HepG2 (cell line): ENCODE results near the gene MARCHF4. TPM values are rescaled to one million over a fixed set of nuclear protein-coding genes. Genes with fewer than 3 reads are reported as not detected.

Experiments used
- AGO1 ChIP-seq: fragments of 200-400 bp; formaldehyde crosslinking; IDR thresholded peaks from 2 replicates; pipeline ENCODE4 v1.6.1; 2017; ENCODE audit warnings: mild to moderate bottlenecking, low read depth, low read length, moderate library complexity; ENCODE audit not compliant: poor library complexity, severe bottlenecking
- ATM ChIP-seq: fragments of 450-650 bp; IDR thresholded peaks from 2 replicates; pipeline ENCODE4 v1.7.1; 2017; ENCODE audit warnings: mild to moderate bottlenecking, borderline replicate concordance
- CEBPB ChIP-seq: IDR thresholded peaks from 2 replicates; pipeline ENCODE4 v1.6.1; 2011; ENCODE audit warnings: low read depth, low read length, improper control_type of control experiment, borderline replicate concordance
- HES4 ChIP-seq: sonication (generic); formaldehyde crosslinking; IDR thresholded peaks from 2 replicates; pipeline ENCODE4 v1.9.0; 2021; ENCODE audit warnings: mild to moderate bottlenecking, missing genetic modification reagents, borderline replicate concordance
- NR2F1 ChIP-seq, 2 experiments: fragments of 450-650 bp in 1 of 2; formaldehyde crosslinking in 1 of 2; IDR thresholded peaks; 2 replicates each; pipeline versions ENCODE4 v1.5.0 to v1.6.1; 2016 to 2020; ENCODE audit warnings: mild to moderate bottlenecking in 1 of 2, missing compliant biosample characterization in 1 of 2, missing genetic modification reagents in 1 of 2, moderate library complexity in 1 of 2
- NR2F2 ChIP-seq: IDR thresholded peaks from 2 replicates; pipeline ENCODE4 v1.6.1; 2012; ENCODE audit warnings: low read depth, inconsistent platforms, borderline replicate concordance
- RBAK ChIP-seq: sonication (generic); formaldehyde crosslinking; IDR thresholded peaks from 2 replicates; pipeline ENCODE4 v1.5.1; 2020; ENCODE audit warnings: mild to moderate bottlenecking, missing genetic modification reagents
- REPIN1 ChIP-seq: sonication (generic); formaldehyde crosslinking; IDR thresholded peaks from 2 replicates; pipeline ENCODE4 v1.8.0; 2022; ENCODE audit warnings: missing genetic modification reagents, low read depth, mild to moderate bottlenecking, borderline replicate concordance
- ZBTB8A ChIP-seq: sonication (generic); formaldehyde crosslinking; IDR thresholded peaks from 2 replicates; pipeline ENCODE4 v1.4.0; 2020; ENCODE audit warnings: mild to moderate bottlenecking, low read depth, missing genetic modification reagents, borderline replicate concordance
- ZNF20 ChIP-seq: sonication (generic); formaldehyde crosslinking; IDR thresholded peaks from 2 replicates; pipeline ENCODE4 v1.4.0; 2020; ENCODE audit warnings: mild to moderate bottlenecking, moderate library complexity, missing genetic modification reagents
- ZNF207 ChIP-seq: fragments of 450-650 bp; IDR thresholded peaks from 2 replicates; pipeline ENCODE4 v1.6.1; 2016; ENCODE audit warnings: antibody characterized with exemption, borderline replicate concordance
- ZNF530 ChIP-seq: sonication (generic); formaldehyde crosslinking; IDR thresholded peaks from 2 replicates; pipeline ENCODE4 v1.5.0; 2020; ENCODE audit warnings: low read depth, mild to moderate bottlenecking, missing genetic modification reagents
- ZNF766 ChIP-seq: sonication (generic); formaldehyde crosslinking; IDR thresholded peaks from 2 replicates; pipeline ENCODE4 v1.5.0; 2020; ENCODE audit warnings: missing genetic modification reagents, borderline replicate concordance
- ZNF780A ChIP-seq: sonication (generic); formaldehyde crosslinking; IDR thresholded peaks from 2 replicates; pipeline ENCODE4 v1.8.0; 2022; ENCODE audit warnings: mild to moderate bottlenecking, missing genetic modification reagents, moderate library complexity
- ZNF839 ChIP-seq: sonication (generic); formaldehyde crosslinking; IDR thresholded peaks from 2 replicates; pipeline ENCODE4 v1.4.0; 2020; ENCODE audit warnings: missing genetic modification reagents, mild to moderate bottlenecking, borderline replicate concordance
- polyA plus RNA-seq, 8 experiments: library from polyadenylated mRNA; depleted of rRNA in 3 of 8; stranded (reverse) in 7 of 8; unstranded in 1 of 8; fragments of >200 nt; fragmentation: Illumina TruSeq in 4 of 8; extraction: Trizol in 4 of 8; gene quantifications; 2 replicates each; pipeline versions ENCODE4 v1.2.1 to v1.2.3, GENCODE V29; 2011 to 2016; ENCODE audit warnings: low read depth in 4 of 8, missing spikeins in 1 of 8, mixed read lengths in 1 of 8; ENCODE audit not compliant: insufficient read depth in 1 of 8
- total RNA-seq, 5 experiments: library from RNA; depleted of rRNA; stranded (reverse); fragments of >200 nt; fragmentation: Illumina TruSeq; extraction: Trizol; gene quantifications; 2 replicates each; pipeline ENCODE4 v1.2.3, GENCODE V29; 2016; ENCODE audit warnings: low read depth in 1 of 5
- TF ChIP-seq, protein P1 (sequence below), 2 experiments: sonication (generic) in 1 of 2; formaldehyde crosslinking in 1 of 2; IDR thresholded peaks; 2 replicates each; pipeline versions ENCODE4 v1.4.0 to v1.6.1; 2016 to 2020; ENCODE audit warnings: borderline replicate concordance in 1 of 2, low read depth in 1 of 2, mild to moderate bottlenecking in 1 of 2, missing genetic modification reagents in 1 of 2
- TF ChIP-seq, protein P2 (sequence below): sonication (generic); formaldehyde crosslinking; IDR thresholded peaks from 2 replicates; pipeline ENCODE4 v1.9.0; 2021; ENCODE audit warnings: missing genetic modification reagents, mild to moderate bottlenecking, borderline replicate concordance
- TF ChIP-seq, protein P3 (sequence below): sonication (generic); formaldehyde crosslinking; IDR thresholded peaks from 2 replicates; pipeline ENCODE4 v1.5.1; 2020; ENCODE audit warnings: missing genetic modification reagents, mild to moderate bottlenecking, borderline replicate concordance
- TF ChIP-seq, protein P4 (sequence below): sonication (generic); formaldehyde crosslinking; IDR thresholded peaks from 2 replicates; pipeline ENCODE4 v1.8.1; 2023; ENCODE audit warnings: mild to moderate bottlenecking, missing genetic modification reagents

MARCHF4 gene
- total and polyA plus RNA-seq, 2 of the 13 experiments (the other 11 are each of a cell fraction or from before 2014, with no cell fraction given): not detected

DNA sequence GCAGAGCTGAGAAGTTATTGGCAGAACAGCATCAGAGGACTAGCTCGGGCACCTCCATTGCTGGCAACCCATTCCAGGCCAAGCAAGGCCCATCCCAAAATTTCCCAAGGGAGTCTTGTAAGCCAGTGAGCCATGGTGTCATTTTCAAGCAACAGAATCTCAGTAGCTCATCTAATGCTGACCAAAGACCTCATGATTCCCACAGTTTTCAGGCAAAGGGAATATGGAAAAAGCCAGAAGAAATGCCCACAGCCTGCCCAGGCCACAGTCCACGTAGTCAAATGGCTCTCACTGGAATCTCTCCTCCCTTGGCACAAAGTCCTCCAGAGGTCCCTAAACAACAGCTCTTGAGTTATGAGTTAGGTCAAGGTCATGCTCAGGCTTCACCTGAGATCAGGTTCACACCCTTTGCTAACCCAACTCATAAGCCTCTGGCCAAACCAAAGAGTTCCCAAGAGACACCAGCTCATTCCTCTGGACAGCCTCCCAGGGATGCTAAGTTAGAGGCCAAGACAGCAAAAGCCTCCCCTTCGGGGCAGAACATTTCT lies 42.6 kb upstream of the MARCHF4 start (continued):
- TF ChIP-seq ZBTB8A (CRISPR knock-in tag) (no peak), ZNF839 (CRISPR knock-in tag) (no peak), ZNF766 (no peak), CEBPB (no peak), AGO1 (no peak), ATM (no peak), NR2F1 (CRISPR knock-in tag; IDR thresholded peaks at IDR 0.05) (peak; percentile 59 to 67; a peak in 2 of 4 replicates), REPIN1 (CRISPR knock-in tag) (no peak), NR2F2 (0 out of 2 replicates have a peak, but pooled peaks have one; percentile 60), ZNF780A (CRISPR knock-in tag) (no peak), ZNF530 (CRISPR knock-in tag) (no peak), ZNF20 (no peak), HES4 (CRISPR knock-in tag) (no peak), ZNF207 (no peak), RBAK (CRISPR knock-in tag) (no peak)
- TF ChIP-seq, protein P1, sequence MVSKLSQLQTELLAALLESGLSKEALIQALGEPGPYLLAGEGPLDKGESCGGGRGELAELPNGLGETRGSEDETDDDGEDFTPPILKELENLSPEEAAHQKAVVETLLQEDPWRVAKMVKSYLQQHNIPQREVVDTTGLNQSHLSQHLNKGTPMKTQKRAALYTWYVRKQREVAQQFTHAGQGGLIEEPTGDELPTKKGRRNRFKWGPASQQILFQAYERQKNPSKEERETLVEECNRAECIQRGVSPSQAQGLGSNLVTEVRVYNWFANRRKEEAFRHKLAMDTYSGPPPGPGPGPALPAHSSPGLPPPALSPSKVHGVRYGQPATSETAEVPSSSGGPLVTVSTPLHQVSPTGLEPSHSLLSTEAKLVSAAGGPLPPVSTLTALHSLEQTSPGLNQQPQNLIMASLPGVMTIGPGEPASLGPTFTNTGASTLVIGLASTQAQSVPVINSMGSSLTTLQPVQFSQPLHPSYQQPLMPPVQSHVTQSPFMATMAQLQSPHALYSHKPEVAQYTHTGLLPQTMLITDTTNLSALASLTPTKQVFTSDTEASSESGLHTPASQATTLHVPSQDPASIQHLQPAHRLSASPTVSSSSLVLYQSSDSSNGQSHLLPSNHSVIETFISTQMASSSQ (IDR thresholded peaks at IDR 0.05; ENCODE audit: low read depth): no peak
- TF ChIP-seq, protein P1 (CRISPR knock-in tag; IDR thresholded peaks at IDR 0.05; ENCODE audit: borderline replicate concordance): no peak
- TF ChIP-seq, protein P2, sequence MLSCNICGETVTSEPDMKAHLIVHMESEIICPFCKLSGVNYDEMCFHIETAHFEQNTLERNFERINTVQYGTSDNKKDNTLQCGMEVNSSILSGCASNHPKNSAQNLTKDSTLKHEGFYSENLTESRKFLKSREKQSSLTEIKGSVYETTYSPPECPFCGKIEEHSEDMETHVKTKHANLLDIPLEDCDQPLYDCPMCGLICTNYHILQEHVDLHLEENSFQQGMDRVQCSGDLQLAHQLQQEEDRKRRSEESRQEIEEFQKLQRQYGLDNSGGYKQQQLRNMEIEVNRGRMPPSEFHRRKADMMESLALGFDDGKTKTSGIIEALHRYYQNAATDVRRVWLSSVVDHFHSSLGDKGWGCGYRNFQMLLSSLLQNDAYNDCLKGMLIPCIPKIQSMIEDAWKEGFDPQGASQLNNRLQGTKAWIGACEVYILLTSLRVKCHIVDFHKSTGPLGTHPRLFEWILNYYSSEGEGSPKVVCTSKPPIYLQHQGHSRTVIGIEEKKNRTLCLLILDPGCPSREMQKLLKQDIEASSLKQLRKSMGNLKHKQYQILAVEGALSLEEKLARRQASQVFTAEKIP: no peak
- TF ChIP-seq, protein P3, sequence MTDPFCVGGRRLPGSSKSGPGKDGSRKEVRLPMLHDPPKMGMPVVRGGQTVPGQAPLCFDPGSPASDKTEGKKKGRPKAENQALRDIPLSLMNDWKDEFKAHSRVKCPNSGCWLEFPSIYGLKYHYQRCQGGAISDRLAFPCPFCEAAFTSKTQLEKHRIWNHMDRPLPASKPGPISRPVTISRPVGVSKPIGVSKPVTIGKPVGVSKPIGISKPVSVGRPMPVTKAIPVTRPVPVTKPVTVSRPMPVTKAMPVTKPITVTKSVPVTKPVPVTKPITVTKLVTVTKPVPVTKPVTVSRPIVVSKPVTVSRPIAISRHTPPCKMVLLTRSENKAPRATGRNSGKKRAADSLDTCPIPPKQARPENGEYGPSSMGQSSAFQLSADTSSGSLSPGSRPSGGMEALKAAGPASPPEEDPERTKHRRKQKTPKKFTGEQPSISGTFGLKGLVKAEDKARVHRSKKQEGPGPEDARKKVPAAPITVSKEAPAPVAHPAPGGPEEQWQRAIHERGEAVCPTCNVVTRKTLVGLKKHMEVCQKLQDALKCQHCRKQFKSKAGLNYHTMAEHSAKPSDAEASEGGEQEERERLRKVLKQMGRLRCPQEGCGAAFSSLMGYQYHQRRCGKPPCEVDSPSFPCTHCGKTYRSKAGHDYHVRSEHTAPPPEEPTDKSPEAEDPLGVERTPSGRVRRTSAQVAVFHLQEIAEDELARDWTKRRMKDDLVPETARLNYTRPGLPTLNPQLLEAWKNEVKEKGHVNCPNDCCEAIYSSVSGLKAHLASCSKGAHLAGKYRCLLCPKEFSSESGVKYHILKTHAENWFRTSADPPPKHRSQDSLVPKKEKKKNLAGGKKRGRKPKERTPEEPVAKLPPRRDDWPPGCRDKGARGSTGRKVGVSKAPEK (CRISPR knock-in tag): no peak
- TF ChIP-seq, protein P4, sequence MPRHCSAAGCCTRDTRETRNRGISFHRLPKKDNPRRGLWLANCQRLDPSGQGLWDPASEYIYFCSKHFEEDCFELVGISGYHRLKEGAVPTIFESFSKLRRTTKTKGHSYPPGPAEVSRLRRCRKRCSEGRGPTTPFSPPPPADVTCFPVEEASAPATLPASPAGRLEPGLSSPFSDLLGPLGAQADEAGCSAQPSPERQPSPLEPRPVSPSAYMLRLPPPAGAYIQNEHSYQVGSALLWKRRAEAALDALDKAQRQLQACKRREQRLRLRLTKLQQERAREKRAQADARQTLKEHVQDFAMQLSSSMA (CRISPR knock-in tag): no peak
